Activated naive CD8-positive, alpha-beta T cell (primary cell): Measurements from ENCODE around the gene FBXW11.
A peak's percentile ranks its signal among the peaks of the same experiment; 100 is the strongest.
"Not testable (repeated sequence)": the region's sequence is repeated elsewhere in the genome, so short reads cannot be mapped to it uniquely, and the experiment has no call there.

Experiments
- H3K27ac Mint-ChIP-seq: one replicate; pipeline ENCODE4 v1.8.0; 2021; ENCODE audit warnings: mixed read lengths
- H3K27me3 Mint-ChIP-seq: one replicate; pipeline ENCODE4 v1.8.0; 2021; ENCODE audit warnings: mixed read lengths
- H3K36me3 Mint-ChIP-seq: one replicate; pipeline ENCODE4 v1.8.0; 2021; ENCODE audit warnings: mixed read lengths
- H3K4me1 Mint-ChIP-seq: one replicate; pipeline ENCODE4 v1.8.0; 2021; ENCODE audit warnings: low read depth, mixed read lengths
- H3K4me3 Mint-ChIP-seq: one replicate; pipeline ENCODE4 v1.8.0; 2021; ENCODE audit warnings: mild to moderate bottlenecking, mixed read lengths
- H3K9me3 Mint-ChIP-seq: one replicate; pipeline ENCODE4 v1.8.0; 2021; ENCODE audit warnings: low read depth, mixed read lengths

FBXW11 gene

GRCh38 chr5:171961117-171961516 lies 45.3 kb downstream of the FBXW11 start:
- Mint-ChIP-seq H3K4me1 (peaks cover 95% of the 10 kb centered on the region), H3K36me3 (peaks cover 9% of the 10 kb centered on the region), H3K4me3 (peak overlapping the region; percentile 65), H3K27me3 (no peaks in the 10 kb centered on the region), H3K9me3 (no peaks in the 10 kb centered on the region), H3K27ac (peak overlapping the region; percentile 93)

- peak overlapping the region; percentile 85 for H3K27ac Mint-ChIP-seq
- H3K36me3 Mint-ChIP-seq = peaks cover 3% of the 10 kb centered on the region
- H3K4me3 Mint-ChIP-seq = peak overlapping the region; percentile 66
- H3K9me3 Mint-ChIP-seq = no peaks in the 10 kb centered on the region
- no peaks in the 10 kb centered on the region for H3K27me3 Mint-ChIP-seq
- H3K4me1 Mint-ChIP-seq = peaks cover 93% of the 10 kb centered on the region
Measured at GRCh38 chr5:171957591-171958251, 48.7 kb downstream of the FBXW11 start.

- Mint-ChIP-seq H3K4me1 (peaks cover 88% of the 10 kb centered on the region), H3K4me3 (peak overlapping the region; percentile 66), H3K36me3 (peaks cover 3% of the 10 kb centered on the region), H3K27ac (peak overlapping the region; percentile 85), H3K9me3 (no peaks in the 10 kb centered on the region), H3K27me3 (no peaks in the 10 kb centered on the region)
Measured at GRCh38 chr5:171956887-171957495, 49.4 kb downstream of the FBXW11 start.

- Mint-ChIP-seq H3K36me3 (peaks cover 4% of the 10 kb centered on the region), H3K9me3 (no peaks in the 10 kb centered on the region), H3K27ac (peak overlapping the region; percentile 85), H3K4me3 (peak overlapping the region; percentile 25), H3K4me1 (peaks cover 83% of the 10 kb centered on the region), H3K27me3 (no peaks in the 10 kb centered on the region)
Measured at GRCh38 chr5:171956314-171956713, 50.1 kb downstream of the FBXW11 start.

- Mint-ChIP-seq H3K4me3 (no peak overlapping the region), H3K36me3 (peaks cover 4% of the 10 kb centered on the region), H3K27me3 (no peaks in the 10 kb centered on the region), H3K4me1 (peaks cover 77% of the 10 kb centered on the region), H3K9me3 (no peaks in the 10 kb centered on the region), H3K27ac (peak overlapping the region; percentile 85)
Measured at GRCh38 chr5:171955761-171956160, 50.7 kb downstream of the FBXW11 start.

GRCh38 chr5:171954721-171955120 lies 51.7 kb downstream of the FBXW11 start:
- Mint-ChIP-seq H3K4me3 (no peak overlapping the region), H3K27me3 (no peaks in the 10 kb centered on the region), H3K27ac (no peak overlapping the region), H3K36me3 (peaks cover 4% of the 10 kb centered on the region), H3K4me1 (peaks cover 68% of the 10 kb centered on the region), H3K9me3 (no peaks in the 10 kb centered on the region)

GRCh38 chr5:171953860-171954701 lies 52.4 kb downstream of the FBXW11 start:
- Mint-ChIP-seq H3K27ac (peak overlapping the region; percentile 2), H3K9me3 (no peaks in the 10 kb centered on the region), H3K36me3 (peaks cover 4% of the 10 kb centered on the region), H3K4me3 (no peak overlapping the region), H3K27me3 (no peaks in the 10 kb centered on the region), H3K4me1 (peaks cover 68% of the 10 kb centered on the region)

- H3K4me3 Mint-ChIP-seq = no peak overlapping the region
Measured at GRCh38 chr5:171952021-171952420, 54.4 kb downstream of the FBXW11 start.

GRCh38 chr5:171951218-171951617 lies 55.2 kb downstream of the FBXW11 start:
- no peaks in the 10 kb centered on the region for H3K9me3 Mint-ChIP-seq
- H3K4me1 Mint-ChIP-seq = peaks cover 58% of the 10 kb centered on the region

More at GRCh38 chr5:171952021-171952420, 54.4 kb downstream of the FBXW11 start:
- no peak overlapping the region for H3K27ac Mint-ChIP-seq
- H3K36me3 Mint-ChIP-seq = peaks cover 3% of the 10 kb centered on the region
- H3K27me3 Mint-ChIP-seq = no peaks in the 10 kb centered on the region
- H3K4me1 Mint-ChIP-seq = peaks cover 60% of the 10 kb centered on the region
- no peaks in the 10 kb centered on the region for H3K9me3 Mint-ChIP-seq

GRCh38 chr5:171946000-171946781 lies 60.2 kb downstream of the FBXW11 start:
- H3K27ac Mint-ChIP-seq = peak overlapping the region; percentile 34
- H3K4me3 Mint-ChIP-seq = no peak overlapping the region
- no peaks in the 10 kb centered on the region for H3K9me3 Mint-ChIP-seq
- H3K36me3 Mint-ChIP-seq = peaks cover 9% of the 10 kb centered on the region
- H3K4me1 Mint-ChIP-seq = peaks cover 51% of the 10 kb centered on the region
- no peaks in the 10 kb centered on the region for H3K27me3 Mint-ChIP-seq

More at GRCh38 chr5:171951218-171951617, 55.2 kb downstream of the FBXW11 start:
- no peak overlapping the region for H3K27ac Mint-ChIP-seq
- H3K36me3 Mint-ChIP-seq = peaks cover 6% of the 10 kb centered on the region
- no peaks in the 10 kb centered on the region for H3K27me3 Mint-ChIP-seq
- no peak overlapping the region for H3K4me3 Mint-ChIP-seq

- no peak overlapping the region for H3K4me3 Mint-ChIP-seq
- H3K9me3 Mint-ChIP-seq = no peaks in the 10 kb centered on the region
Measured at GRCh38 chr5:171945476-171945875, 61.0 kb downstream of the FBXW11 start.

GRCh38 chr5:171945066-171945465 lies 61.4 kb downstream of the FBXW11 start:
- no peak overlapping the region for H3K27ac Mint-ChIP-seq
- no peaks in the 10 kb centered on the region for H3K27me3 Mint-ChIP-seq
- no peak overlapping the region for H3K4me3 Mint-ChIP-seq
- H3K36me3 Mint-ChIP-seq = peaks cover 9% of the 10 kb centered on the region
- peaks cover 57% of the 10 kb centered on the region for H3K4me1 Mint-ChIP-seq
- H3K9me3 Mint-ChIP-seq = no peaks in the 10 kb centered on the region

More at GRCh38 chr5:171945476-171945875, 61.0 kb downstream of the FBXW11 start:
- H3K4me1 Mint-ChIP-seq = peaks cover 54% of the 10 kb centered on the region
- peaks cover 9% of the 10 kb centered on the region for H3K36me3 Mint-ChIP-seq
- no peak overlapping the region for H3K27ac Mint-ChIP-seq
- H3K27me3 Mint-ChIP-seq = no peaks in the 10 kb centered on the region

- H3K9me3 Mint-ChIP-seq, H3K27me3 Mint-ChIP-seq, H3K36me3 Mint-ChIP-seq, H3K27ac Mint-ChIP-seq, H3K4me3 Mint-ChIP-seq: not testable (repeated sequence)
- H3K4me1 Mint-ChIP-seq = peaks cover 45% of the 10 kb centered on the region
Measured at GRCh38 chr5:171942112-171942516, 64.3 kb downstream of the FBXW11 start.

GRCh38 chr5:171941675-171942074 lies 64.8 kb downstream of the FBXW11 start:
- not testable (repeated sequence) for H3K4me3 Mint-ChIP-seq, H3K9me3 Mint-ChIP-seq, H3K36me3 Mint-ChIP-seq, H3K27me3 Mint-ChIP-seq, H3K27ac Mint-ChIP-seq
- peaks cover 47% of the 10 kb centered on the region for H3K4me1 Mint-ChIP-seq
